GM12801 (cell line): Measurements from ENCODE around the gene SHROOM3.

Experiments
- CTCF ChIP-seq: IDR thresholded peaks from one replicate; pipeline ENCODE4 v1.5.1; 2011; ENCODE audit warnings: control low read depth; ENCODE audit not compliant: insufficient read length; ENCODE audit errors: extremely low read depth

SHROOM3 gene

GRCh38 chr4:76706581-76706980 lies 271.6 kb downstream of the SHROOM3 start:
- TF ChIP-seq CTCF, result no peak

DNA sequence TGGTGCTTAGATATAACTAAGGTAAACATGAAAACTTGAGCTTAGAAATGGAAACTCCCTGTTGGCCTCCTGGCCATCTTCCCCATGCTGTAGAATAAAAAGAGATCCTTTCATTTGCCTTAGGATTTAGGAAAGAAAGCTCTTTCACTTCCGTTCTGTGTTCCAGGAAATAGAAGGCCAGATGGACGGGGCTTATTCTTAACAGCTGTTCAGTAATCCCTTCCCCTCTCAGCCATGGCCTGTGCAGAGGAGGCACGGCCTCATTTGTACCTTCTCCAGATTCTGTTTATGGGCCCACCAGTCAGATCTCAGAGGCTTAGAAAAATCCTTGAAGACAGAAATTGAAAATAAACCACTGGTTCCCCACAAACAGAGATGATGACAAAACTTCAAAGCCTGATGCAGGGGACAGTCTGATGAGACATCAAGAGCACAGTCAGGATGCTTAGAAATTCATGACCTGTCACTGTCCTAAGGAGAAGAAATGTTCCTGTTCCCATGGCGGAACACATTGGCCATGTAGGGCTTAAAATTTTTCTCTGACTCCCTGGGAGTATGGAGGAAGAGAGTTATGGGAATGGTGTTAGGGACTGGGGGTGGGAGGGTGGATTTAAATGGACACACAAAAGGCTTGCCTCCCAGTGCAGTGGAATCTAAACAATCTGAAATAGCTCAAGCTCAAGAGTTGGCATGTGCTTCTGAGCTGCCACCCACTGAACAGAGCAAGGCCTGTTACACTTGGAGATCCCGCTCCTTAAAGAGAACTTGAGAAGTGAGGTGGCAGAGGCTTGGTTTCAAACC lies 274.1 kb downstream of the SHROOM3 start:
- no peak for TF ChIP-seq CTCF

GRCh38 chr4:76709772-76710090 lies 274.7 kb downstream of the SHROOM3 start:
- TF ChIP-seq CTCF, result no peak

GRCh38 chr4:76712564-76712963 lies 277.5 kb downstream of the SHROOM3 start:
- no peak for TF ChIP-seq CTCF

GRCh38 chr4:76714226-76714625 lies 279.2 kb downstream of the SHROOM3 start:
- no peak for TF ChIP-seq CTCF

- no peak for TF ChIP-seq CTCF
These were observed 281.0 kb downstream of the SHROOM3 start for GRCh38 chr4:76716020-76716419.

- TF ChIP-seq CTCF, result no peak
These were observed 281.6 kb downstream of the SHROOM3 start for GRCh38 chr4:76716658-76717057.
